HG02759 (cell line): ENCODE measurements around the gene KRT3.

Experiments used
- ATAC-seq: cut with Tn5 transposase; IDR thresholded peaks from one replicate; pipeline ENCODE4 v1.9.1; 2021; ENCODE audit warnings: mild to moderate bottlenecking, moderate library complexity; ENCODE audit not compliant: unreplicated experiment

Gene KRT3

DNA sequence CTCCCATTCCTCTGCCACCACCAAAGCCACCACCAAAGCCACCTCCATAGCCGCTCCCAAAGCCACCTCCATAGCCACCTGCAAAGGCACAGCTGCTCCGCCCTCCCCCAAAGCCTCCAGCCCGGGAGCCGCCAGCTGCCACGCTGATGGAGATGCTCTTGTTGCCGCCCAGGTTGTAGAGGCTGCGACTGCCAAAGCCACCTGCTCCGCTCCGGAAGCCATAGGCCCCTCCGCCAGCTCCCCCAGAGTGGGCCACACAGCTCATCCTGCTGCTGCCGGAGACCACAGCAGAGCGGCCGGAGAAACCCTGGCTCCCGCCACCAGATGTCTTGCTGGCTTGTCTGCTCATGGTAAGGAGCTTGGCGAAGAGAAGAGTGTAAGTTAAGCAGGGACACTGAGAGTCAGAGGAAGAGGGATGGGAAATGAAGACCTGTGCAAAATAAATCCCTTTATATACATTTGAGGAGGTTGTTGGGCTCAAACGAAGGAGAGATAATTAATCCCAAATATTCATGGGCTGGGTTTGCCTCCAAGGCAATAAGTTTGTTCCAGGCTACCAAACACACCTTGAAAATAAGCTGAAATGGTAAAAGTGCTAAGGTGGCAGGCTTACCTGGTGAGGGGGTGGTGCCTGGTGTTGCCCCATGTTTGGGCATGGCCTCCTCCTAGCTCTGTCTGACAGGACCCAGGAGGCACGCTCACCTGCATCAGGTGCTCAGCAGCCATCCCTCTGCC, at the start of gene KRT3:
KRT3 (minus strand) TSS at position 424 of the 735 bp plus-strand sequence; CDS start at position 349, 75 bp downstream.
- no peak for ATAC-seq

DNA sequence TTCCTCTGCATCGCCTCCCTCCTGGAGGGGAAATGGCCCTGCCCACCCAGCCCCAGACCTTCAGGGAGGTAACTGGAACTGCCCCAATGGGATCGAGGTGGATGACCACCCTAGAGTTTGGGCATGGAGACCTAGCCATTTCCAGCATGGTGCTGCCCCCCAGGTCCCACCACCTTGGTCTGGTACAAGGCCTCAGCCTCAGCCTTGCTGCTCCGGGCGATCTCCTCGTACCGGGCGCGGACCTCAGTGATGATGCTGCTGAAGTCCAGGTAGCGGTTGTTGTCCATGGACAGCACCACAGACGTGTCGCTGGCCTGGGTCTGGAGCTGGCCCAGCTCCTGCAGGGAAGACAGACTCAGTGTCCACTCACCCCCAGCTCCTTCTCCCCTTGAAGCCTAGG, 48.5 kb upstream of the KRT3 start:
- no peak for ATAC-seq

DNA sequence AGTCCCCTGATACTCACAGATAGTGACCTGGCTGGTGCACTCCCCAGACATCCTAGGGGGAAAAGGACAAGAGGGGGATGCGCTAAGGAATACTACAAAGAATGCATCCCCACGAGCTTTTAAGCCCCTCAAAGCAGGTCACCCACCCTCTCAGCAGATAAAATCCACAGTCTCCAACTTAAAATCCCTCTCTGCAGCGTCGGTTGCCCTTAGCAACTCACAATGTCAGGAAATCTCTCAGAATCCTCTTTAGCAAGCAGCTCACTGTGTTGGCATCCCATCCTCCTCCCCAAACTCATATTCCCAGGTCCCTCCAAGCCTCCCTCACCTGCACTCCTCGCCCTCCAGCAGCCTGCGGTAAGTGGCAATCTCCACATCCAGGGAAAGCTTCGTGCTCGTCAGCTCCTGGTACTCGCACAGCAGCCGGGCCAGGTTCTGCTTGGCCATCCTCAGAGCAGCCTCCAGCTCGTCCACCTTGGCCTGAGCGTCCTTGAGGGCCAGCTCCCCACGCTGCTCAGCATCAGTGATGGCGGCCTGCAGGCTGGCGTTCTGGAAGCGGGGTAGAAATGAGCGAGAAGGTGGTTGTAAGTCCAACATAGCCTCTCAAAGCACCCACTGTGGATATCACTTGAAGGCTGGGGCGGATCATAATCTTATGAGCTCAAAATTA, 43.7 kb upstream of the KRT3 start:
- ATAC-seq: no peak

DNA sequence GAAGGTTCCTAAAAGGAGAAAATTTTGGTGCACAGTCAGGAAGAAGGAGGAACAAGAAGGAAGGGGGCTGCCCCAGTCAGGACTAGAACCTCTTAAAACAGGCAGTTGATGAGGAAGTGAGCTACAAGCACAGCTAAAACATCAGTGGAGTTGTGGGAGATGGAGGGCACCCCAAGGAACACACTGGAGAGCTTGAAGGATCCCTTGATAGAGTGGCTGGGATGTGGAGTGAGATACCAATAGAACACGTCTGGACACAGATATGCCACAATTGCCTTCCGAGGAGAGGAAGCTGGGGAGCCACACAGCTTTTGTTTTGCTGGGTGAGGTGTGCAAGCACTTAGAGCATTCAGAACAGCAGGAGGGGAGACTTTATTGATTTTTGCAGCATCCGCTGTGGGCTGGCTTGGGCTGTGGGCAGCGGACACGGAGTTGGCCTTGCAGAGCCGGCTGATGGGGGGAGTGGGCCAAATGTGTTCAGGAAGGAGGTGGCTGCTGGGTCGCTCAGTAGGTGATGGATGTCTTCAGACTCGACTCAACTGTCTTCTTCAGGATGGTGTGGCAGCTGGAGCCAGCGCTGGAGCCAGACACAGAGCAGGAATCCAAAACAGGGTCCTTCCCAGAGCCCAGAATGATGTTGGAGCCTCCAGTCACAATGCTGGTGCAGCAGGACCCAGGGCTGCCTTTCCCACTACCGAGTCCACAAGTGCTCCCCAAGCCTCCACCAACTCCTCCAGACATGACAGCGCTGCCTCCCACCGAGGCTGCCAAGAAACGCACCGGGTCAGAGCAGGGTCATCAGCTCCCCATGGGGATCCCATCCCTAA, 42.9 kb upstream of the KRT3 start:
- no peak for ATAC-seq

DNA sequence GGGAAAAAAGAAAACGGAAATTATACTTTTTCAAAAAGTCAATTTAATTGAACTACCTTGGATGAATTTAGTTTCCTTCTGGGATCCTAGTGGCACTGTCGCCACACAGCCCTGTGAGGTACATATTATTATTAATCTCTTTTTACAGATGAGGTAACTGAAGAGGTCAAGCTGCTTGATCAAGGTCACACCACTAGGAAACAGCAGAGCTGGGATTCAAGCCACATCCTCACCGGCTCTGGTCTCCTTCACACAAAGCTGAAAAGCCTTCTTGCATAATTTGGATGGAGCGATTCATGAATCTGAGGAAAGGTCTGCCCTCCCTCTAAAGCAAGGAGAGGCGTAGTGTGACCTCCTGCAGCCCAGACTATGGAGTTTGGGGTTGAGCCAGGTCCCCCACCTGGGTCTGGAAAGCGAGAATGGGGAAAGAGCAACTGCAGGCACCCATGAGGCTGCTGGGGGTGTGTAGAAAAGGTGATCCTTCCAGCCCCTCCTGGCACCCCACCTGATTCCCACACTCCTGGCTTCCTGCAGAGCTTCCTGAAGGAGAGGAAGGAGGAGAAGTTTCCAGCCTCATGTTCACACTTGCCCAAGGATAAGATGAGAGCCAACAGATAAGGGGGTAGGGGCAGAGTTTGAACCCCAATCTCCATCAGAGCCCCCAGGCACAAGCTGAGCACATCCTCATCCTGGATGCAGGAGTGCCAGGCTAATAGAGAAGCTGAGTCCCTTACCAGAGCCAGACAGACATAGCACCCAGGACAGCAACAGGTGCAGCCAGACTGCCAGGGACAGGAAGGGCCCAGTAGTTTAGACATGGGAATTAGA, 42.1 kb upstream of the KRT3 start:
- ATAC-seq: no peak

- ATAC-seq: no peak
Observed at GRCh38 chr12:52837413-52837741, 41.5 kb upstream of the KRT3 start.

DNA sequence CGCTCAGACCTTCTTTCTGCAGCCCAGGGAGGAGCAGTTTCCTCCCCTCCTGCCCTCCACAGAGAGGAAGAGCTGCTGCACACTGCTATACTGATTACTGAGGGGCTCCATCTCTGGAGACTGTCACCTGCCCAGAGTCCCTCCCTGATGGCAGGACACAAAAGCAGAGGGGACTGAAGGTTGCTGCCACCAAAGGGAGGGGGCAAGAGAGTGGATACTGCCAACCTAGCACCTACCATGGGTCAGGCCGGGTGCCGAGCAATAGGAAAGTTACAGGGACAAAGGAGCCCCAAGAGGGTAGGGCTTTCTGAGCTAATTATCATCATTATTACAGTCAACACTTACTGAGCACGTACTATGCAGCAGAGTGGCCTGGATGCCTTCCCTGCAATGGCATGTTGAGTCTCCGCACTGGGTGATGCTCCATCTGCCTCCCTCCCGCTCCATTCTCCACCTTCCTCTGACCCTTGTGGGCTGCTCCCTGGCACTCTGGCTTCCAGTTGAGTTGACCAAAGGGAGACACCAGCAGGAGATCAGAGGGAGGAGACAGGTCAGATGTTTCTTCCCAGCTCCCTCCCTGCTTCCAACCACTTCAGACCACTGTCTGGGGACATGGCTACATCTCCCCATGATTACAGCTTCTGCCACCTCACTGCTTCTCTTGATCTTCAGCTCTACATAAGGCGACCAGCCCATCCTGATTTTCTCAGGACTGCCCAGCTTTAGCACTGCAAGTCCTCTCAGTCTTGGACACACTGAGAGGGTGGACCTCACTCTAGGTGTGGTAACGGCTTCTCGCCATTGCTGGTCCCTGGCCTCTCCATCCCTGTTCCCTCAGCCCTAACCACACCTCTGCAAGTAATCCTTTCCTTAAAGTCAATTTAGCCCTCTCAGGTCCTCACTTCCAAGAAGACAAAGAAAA, 40.8 kb upstream of the KRT3 start:
- no peak for ATAC-seq

- no peak for ATAC-seq
Observed at GRCh38 chr12:52836042-52836466, 40.1 kb upstream of the KRT3 start.

DNA sequence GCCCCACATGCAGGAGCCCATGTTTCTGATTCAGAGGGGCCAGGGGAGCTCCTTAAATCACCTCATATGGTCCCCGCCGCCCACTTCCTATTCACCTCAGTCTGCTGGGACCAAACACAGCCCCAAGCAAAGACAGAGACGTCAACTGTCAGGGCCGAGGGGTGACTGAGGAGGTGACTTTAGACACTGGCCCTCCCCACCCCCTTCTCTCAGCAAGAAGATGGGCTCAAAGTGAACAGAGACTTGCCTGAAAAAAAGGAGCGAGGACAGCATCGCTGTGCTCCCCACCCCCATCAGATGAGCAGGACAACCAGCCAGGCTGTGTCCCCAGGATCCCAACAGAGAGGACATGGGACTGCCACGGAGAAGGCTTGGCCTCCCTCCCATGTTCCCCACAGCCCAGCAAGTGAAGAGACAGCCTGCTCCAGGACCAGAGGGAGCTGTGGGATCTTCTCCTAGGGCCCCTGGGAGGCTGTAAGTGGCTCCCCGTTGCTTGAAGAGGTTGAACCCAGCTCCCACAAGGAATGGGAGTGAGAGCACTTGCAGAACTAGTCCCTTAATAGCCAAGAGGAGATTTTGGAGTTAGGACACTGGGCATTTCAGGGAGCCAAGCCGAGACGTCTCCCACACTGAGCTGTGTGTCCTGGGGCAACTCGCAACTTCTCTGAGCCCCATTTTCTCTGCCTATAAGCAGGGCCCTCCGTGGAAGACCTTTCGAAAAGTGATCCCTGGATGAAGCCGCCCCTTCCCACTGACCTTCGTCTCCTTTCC, 39.5 kb upstream of the KRT3 start:
- ATAC-seq: no peak

GRCh38 chr12:52834727-52835001, 38.7 kb upstream of the KRT3 start:
- no peak for ATAC-seq

- no peak for ATAC-seq
Observed at GRCh38 chr12:52833922-52834726, 38.2 kb upstream of the KRT3 start, which contains the start of gene KRT79. Gene KRT79 (minus strand): TSS chr12:52834311. CDS start chr12:52834260, 51 bp downstream.

- ATAC-seq: no peak
Observed at GRCh38 chr12:52832985-52833905, 37.3 kb upstream of the KRT3 start.

- no peak for ATAC-seq
Observed at GRCh38 chr12:52832451-52832850, 36.5 kb upstream of the KRT3 start.

- ATAC-seq: no peak
Observed at GRCh38 chr12:52831251-52831650, 35.3 kb upstream of the KRT3 start.

DNA sequence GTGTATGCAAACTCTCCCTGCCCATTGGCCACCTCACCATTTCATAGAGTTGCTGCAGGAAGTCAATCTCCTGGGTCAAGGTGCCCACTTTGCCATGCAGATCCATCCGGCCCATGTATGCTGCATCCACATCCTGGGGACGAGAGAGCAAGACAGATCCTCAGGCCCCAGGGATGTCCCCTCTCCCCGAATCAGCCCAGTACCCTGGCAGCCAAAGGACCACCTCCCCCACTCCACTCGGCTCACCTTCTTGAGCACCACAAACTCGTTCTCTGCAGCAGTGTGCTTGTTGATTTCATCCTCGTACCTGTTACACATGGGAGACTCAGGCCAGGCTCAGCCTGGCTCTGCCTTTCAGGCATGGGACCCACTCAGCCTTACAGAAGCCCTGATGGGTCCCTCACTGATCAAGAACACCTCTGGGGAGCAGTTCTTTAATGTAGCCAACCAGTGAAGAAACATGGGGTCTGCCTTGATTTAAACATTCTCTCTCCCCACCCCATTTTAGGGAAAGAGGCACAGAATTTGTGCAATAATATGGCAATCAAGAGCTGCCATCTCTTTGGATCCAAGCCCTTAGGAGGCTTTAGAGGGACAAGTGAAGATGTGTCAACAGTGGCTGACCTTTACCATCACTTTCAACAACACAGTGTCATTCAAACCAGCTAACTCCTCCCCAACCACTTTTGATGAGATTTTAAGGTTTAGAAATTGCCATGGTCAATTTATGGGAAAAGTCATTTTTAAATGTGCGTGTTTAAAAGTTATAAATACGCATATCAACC, 34.3 kb upstream of the KRT3 start:
- ATAC-seq: no peak

GRCh38 chr12:52828591-52829021, 32.7 kb upstream of the KRT3 start:
- ATAC-seq: no peak

GRCh38 chr12:52828156-52828555, 32.2 kb upstream of the KRT3 start:
- no peak for ATAC-seq
